Measurements from ENCODE around the gene CCDC106. TPM values are rescaled to one million over a fixed set of nuclear protein-coding genes. Genes with fewer than 3 reads are reported as not detected.

The CCDC106 gene
- total RNA-seq, result 14.0 and 18.0 TPM in 2 replicates

DNA sequence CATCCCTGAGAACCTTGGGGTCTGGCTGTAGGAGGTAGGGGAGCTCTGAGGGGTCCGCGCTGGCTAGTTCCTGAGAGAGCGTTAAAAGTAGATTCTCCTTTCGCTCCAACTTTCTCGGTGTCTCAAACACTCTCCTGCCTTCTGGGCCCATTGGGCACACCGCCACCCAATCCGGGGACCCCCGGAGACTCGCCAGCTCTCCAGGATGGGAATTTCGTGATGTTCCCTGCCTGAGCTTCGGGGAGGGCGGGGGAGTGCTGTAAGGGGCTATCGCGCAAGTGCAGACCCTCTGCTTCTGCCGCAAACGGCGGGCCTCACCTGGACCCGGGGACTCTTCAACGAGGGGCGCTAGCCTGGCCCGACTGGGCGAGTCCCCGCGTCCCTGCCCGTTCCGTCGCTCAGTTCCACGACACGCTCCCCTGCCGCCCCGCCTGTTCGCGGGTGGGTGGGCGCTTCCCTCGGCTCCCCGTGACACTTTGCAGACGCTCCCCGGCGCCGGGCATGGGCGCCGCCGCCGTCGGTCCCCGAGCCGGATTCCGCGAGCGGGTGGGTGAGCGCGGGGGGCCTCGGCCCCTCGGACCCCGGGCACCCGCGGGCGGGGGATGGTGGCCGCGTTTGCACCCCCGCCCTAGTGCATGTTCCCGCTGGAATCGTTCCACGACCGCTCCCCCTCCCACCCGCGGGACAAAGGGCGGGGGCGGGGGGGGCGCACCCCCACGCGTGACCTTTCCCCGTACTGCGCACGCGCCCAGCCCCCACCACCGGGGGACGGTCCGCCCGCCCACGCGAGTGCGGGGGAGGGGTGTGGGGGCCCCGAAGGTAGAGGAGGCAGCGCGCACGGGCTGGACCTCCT lies at the start of gene CCDC106:
Gene CCDC106, plus strand, starts transcription at position 481 of the 853 bp plus-strand sequence. CDS start 835 bp downstream, outside the sequence.

DNA sequence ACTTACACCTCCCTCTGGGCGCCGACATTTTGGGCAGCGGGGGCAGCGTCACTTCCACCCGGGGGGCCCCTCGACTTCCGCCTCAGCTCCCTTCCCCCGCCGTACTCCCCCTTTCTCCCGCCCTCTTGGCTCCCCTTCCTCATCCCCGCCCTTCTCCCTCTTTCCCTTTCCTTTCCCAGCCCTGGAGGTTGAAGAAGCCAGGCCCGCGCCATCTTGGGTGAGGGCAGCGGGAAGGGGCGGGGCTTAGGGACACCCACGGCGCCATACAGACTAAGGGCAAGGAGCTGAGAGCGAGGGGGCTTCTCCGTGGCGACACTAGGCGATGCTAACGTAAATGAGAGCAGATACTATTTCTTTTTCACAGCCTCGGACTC lies 48.6 kb upstream of the CCDC106 start, which contains the start of gene FIZ1:
Gene FIZ1, minus strand, starts transcription at position 50 of the 374 bp plus-strand sequence. CDS start 1,652 bp downstream, outside the sequence.

DNA sequence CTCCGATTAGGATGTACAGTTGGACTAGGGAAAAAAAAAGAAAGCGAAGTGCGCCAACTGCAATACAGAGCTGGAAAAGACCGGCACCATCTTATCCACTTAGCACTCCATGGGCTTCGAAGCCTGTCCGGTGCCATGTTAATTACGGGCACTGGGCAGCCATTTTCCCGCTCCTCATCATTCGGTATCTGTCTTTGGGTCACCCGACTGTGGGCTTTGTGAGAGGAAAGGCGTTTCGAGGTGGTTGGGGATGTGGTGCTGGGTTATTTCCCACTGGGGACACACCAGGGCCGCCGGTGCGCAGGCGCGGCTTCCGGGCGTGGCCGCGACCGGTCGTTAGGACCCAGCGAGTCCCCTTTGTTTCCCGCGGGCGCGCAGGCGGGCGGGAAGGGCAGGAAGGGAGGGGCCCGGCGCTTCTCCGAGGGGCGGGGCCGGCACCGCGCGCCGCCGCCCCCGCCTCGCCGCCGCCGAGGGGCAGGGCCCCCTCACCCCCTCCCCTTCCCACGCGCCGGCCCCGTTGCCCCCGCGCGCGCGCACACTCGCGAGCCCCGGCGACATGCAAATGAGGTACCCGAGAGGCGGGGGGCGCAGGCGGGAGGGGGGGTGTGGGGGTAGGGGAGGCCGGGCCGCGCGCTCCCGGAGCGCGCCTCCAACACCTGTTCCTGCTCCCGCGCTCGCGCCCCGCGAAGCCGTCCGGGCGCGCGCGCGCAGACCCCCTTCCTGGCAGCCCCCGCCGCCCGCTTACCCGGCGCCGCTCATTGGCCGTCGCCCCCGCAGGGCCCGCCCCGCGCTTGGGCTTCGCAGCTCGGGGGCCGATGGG lies 48.0 kb upstream of the CCDC106 start, which contains the start of gene ZNF524:
Gene ZNF524, plus strand, starts transcription at position 447 of the 820 bp plus-strand sequence. CDS start 1,825 bp downstream, outside the sequence.

DNA sequence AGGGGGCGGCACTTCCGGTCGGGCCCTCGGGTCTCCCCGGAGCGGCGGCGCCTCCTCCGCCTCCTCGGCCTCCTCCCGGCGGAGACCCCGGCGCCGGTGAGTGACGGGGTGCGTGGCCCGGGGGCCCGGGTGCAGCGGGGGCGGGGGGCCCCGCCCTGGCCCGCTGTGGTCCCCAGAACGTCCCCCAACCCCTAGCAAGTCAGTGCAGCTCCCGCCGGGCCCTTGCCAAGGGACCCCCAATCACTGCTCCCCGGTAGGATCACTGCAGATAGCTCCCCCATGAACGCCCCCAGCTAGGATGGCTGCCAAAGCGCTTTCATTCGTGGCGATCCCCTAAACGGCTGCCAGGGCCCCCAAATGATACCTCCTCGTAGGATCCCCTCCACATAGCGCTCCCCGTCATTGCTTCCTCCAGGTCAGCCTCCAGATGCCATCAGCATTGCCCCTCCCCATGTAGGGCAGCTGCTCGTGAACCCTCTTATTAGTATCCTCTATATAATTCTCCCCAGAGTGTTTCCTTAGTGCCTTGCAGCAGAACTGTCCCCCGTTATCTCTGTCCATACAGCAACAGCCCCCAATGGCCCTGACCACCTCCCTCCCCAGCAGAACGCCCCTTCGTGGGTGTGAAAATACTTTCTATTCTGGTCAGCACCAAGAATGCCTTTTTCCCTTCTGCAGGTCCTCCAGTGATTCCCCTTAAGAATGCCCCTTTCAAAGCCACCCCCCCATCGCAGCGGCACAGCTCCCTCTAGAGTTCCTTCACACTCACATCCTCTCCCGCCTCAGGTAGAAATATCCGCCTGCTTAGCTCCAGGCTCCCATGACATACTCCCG lies 42.2 kb upstream of the CCDC106 start, which contains the start of gene ZNF865:
Gene ZNF865, plus strand, starts transcription at position 11 of the 834 bp plus-strand sequence. CDS start 7,972 bp downstream, outside the sequence.

DNA sequence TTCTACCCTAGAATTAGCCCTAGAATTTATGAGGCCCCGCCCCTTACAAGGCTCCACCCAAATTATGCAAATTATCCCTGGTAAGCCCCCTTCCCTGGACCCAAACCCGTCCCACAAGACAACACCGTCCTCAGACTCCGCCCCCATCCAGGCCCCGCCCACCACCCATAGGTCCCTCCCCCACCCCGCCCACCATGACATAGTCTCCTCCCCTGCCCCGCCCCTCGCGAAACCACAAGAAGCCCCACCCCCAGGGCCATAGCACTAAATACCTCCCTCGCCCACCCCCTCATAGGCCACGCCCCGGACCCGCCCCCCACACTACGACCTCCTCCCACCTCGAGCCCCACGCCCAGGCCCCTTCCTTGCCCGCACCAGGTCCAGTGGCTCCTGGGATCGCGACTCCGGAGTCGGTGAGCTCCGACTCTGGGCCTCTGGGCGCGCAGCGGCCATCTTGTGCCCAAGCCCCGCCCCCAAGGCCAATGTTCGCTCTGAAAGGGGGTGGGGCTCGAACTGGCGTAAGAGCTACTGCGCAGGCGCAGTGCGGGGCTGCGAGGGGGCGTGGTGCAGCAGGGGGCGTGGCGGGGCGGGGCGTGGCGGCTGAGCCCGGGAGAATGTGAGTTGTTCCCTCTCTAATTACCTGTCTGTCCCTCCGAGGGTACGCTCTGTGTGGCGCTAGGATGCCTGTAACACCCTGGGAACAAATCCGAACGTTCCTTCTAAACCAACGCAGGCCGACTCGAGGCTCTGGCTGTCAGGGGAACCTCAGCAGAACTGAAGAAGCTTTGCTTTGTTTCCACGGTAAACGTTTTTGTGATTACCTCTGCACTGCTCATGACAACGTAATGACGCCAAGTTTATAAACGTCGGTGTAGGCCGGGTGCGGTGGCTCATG lies 23.7 kb upstream of the CCDC106 start, which contains the start of gene ZNF784:
Gene ZNF784, minus strand, starts transcription at position 458 of the 895 bp plus-strand sequence. Its CDS starts 5 bp downstream, at position 453.

DNA sequence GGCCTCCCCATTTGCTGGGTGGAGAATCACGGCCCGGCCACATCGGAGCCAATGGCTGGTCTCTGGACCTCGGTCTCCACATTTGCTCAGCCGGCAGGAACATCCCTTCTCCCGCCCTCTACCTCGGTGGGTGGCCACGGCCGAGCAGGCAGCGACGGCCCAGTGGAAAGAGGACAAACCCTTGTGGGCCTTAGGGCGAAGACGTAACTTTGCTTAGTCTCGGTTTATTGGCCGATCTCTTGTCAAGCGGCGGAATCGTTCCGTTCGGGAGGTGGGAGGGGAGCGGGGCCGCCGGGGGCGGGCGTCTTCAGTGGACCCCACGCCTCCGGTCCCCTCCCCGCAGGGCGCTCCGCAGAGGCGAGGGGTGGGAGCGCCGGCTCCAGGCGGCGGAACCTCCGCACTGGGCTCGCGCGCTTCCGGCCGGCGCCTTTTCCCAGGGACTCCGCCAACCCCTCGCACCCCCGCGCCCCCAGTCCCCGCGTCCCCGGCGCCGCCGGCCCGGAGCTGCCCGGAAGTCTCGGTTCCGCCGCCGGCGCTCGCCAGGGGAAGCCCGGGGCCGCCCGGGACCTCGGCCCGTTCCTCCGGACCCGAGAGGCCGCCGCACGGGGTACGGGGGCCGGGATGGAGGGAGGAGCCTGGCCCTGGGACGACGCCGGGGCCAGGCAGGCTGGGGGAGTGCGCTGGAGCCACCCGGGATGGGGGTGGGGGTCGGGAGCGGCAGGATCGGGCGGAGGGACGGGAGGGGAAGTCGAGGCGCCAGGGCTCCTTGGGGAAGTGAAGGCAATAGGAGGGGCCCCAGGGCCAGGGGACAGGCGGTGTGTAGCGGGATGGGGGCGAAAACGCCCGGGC lies 7.2 kb upstream of the CCDC106 start, which contains the start of gene ZNF580:
Gene ZNF580, plus strand, starts transcription at position 426 of the 849 bp plus-strand sequence. CDS start 1,507 bp downstream, outside the sequence.

DNA sequence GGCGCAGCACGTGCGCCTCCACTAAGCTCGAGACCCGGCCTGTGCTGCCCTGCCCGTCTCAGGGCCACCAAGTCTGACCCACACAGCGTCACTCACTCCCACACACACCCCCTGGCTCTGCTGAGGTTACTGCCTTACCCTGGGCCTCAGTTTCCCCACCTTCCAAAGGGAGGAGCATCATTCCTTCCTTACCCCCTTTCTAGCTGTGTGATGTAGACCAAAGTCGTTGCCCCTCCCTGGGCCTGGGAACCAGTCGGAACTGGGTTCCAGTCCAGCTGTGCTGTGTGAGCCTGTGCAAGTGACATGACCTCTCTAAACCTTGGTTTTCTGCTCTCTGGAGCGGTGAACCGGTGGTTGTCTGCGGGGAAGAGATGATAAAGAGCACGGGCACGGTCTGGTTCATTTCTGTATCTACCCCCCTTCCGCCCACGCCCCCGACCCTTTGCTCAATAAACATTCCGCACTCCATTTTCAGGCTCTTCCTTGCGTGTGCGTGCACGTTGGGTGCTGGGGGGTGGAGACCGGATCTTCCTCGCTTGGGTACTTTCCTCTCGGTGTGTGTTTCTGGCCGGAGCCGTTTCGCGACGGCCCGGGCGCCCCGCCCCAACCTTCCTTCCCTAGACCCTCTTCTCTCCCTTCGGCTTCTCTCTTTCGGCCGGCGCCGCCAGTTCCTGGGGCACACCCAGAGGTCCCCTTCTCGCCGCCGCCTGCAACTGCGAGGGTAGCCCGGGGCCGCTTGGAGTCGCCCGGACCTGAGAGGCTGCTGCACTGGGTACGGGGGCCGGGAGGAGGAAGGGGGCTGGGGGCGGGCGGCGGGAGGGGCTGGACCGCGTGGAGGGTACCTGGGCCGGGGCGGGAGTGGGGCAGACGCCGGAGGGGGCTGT lies 4.8 kb upstream of the CCDC106 start, which contains the start of gene ZNF581:
Gene ZNF581, plus strand, starts transcription at position 647 of the 884 bp plus-strand sequence. CDS start 923 bp downstream, outside the sequence.

DNA sequence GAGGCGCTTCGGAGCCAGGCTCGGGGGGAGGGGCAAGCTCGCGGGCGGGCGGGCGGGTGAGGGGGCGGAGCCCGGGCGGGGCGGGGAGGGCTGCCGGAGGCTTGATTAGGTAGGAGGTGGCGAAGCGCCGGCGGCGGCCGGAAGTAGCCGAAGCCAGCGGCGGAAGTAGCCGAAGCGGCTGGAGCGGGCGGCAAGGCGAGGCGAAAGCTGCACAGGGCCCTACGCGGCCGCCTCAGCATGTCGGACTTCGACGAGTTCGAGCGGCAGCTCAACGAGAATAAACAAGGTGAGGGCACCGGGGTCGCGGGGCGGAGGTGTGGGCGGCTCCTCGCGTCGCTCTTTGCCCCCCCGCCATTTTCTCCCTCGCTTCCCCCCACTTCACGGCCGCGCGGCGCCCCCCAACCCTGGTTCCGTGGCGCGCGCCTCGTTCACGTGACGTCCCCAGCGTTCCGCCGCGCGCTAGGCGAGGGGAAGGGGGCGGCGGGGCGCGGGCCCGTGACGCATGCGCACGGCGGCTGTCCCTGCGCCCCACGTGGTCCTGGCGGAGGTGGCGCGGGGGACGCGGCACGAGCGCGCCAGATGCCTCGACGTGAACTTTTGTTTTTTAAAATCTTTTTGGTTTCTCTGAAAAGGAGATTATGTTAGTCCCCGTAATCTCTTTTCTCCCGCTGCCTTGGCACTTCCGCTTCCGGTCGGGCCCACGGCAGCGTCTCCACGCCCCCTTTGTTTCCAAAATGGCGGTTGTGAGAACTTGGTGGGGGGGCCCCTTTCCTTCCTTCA lies 7.0 kb downstream of the CCDC106 start, which contains the start of gene U2AF2:
Gene U2AF2, plus strand, starts transcription at position 168 of the 780 bp plus-strand sequence. Its CDS starts 70 bp downstream, at position 238.

DNA sequence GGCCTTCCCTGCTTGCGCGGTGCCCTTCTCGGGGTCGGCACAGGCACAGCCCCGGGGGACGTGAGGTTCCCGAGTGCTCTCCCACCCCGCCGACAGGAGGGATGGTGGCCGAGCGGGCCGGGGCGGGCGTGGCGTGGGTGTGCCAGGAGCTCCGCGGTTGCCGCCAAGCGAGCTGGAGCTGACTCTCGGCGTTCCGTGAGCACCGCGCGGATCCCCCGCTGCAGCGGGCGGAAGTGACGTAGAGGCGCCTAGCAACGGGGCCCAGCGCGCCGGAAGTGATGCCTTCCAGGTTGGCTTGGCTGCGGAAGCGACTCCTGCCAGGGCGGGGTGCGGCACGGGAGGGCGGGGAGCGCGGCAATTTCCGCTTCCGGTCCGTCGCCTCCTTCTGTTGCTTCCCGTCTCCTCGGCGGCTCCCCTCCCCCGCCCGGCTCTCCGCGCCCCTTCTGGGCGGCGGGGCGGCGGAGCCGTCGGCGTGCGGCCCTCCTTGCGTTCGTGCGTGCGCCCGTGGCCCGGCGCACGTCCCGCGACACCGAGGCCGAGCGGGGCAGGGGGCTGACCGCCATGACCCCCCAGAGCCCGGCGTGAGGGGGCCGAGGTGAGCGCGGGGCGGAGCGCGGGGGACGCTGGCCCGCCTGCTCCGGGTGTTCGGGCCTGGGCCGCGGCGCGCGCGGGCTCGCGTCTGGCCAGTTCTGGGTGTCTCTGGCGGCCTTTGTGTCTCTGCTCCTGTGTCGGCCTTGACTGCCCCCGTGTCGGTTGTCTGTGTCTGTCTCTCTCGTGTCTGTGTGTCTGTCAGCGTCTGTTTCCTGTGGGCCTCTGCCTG lies 27.0 kb downstream of the CCDC106 start, which contains the start of gene EPN1:
Gene EPN1, plus strand, starts transcription at position 386 of the 820 bp plus-strand sequence. CDS start 3,402 bp downstream, outside the sequence.

Other genes starting within 250 kb of the CCDC106 start
- 144 and 190 TPM in 2 replicates for gene UBE2S, start 240.4 kb upstream of the CCDC106 start, total RNA-seq
- gene SHISA7, start 204.9 kb upstream of the CCDC106 start, total RNA-seq, result not detected in 2 replicates
- gene ISOC2, start 186.6 kb upstream of the CCDC106 start, total RNA-seq, result 70.7 and 87.7 TPM in 2 replicates
- gene C19orf85, start 183.5 kb upstream of the CCDC106 start, total RNA-seq, result not detected in 2 replicates
- 3.7 and 10.4 TPM in 2 replicates for gene ZNF628, start 171.6 kb upstream of the CCDC106 start, total RNA-seq
- gene NAT14, start 163.0 kb upstream of the CCDC106 start, total RNA-seq, result 16.7 and 39.8 TPM in 2 replicates
- 0.09 TPM in 1 of 2 replicates, not detected in the other for gene SSC5D, start 159.8 kb upstream of the CCDC106 start, total RNA-seq
- gene SBK2, start 111.1 kb upstream of the CCDC106 start, total RNA-seq, result not detected in 2 replicates
- gene SBK3, start 102.7 kb upstream of the CCDC106 start, total RNA-seq, result not detected in 2 replicates
- gene ZNF579, start 67.4 kb upstream of the CCDC106 start, total RNA-seq, result 7.2 and 7.6 TPM in 2 replicates
- 3.1 and 3.7 TPM in 2 replicates for gene FIZ1, start 48.7 kb upstream of the CCDC106 start, total RNA-seq
- 27.2 and 31.9 TPM in 2 replicates for gene ZNF524, start 47.9 kb upstream of the CCDC106 start, total RNA-seq
- gene ZNF865, start 42.6 kb upstream of the CCDC106 start, total RNA-seq, result 4.4 and 5.8 TPM in 2 replicates
- gene ZNF784, start 23.6 kb upstream of the CCDC106 start, total RNA-seq, result 4.1 and 6.1 TPM in 2 replicates
- 10.5 and 29.2 TPM in 2 replicates for gene ZNF580, start 7.2 kb upstream of the CCDC106 start, total RNA-seq
- 30.8 and 37.0 TPM in 2 replicates for gene ZNF581, start 4.6 kb upstream of the CCDC106 start, total RNA-seq
- 174 and 255 TPM in 2 replicates for gene U2AF2, start 6.8 kb downstream of the CCDC106 start, total RNA-seq
- 137 and 177 TPM in 2 replicates for gene EPN1, start 27.0 kb downstream of the CCDC106 start, total RNA-seq
- not detected in 2 replicates for gene NLRP9, start 90.2 kb downstream of the CCDC106 start, total RNA-seq
- gene RFPL4A, start 110.9 kb downstream of the CCDC106 start, total RNA-seq, result not detected in 2 replicates
- not detected in 2 replicates for gene RFPL4AL1, start 120.9 kb downstream of the CCDC106 start, total RNA-seq
- gene NLRP11, start 183.8 kb downstream of the CCDC106 start, total RNA-seq, result not detected in 2 replicates
- gene NLRP4, start 188.3 kb downstream of the CCDC106 start, total RNA-seq, result not detected in 2 replicates

All from airway epithelial cell (primary cell).